Vagina (tissue), 2 donors: ENCODE results near the gene MAP3K9. TPM values are rescaled to one million over a fixed set of nuclear protein-coding genes. Genes with fewer than 3 reads are reported as not detected.

Experiments used
- DNase-seq, 2 donors: peaks; one replicate each; pipeline ENCODE4 v3.0.0-alpha.2; 2017; ENCODE audit errors: extremely low spot score in 2 of 2
- H3K27ac ChIP-seq: fragments of 200-600 bp; sonication (generic); one replicate; pipeline ENCODE4 v1.5.1; 2019
- H3K27me3 ChIP-seq: fragments of 200-600 bp; sonication (generic); one replicate; pipeline ENCODE4 v1.5.1; 2019
- H3K36me3 ChIP-seq, 2 donors: fragments of 200-600 bp; sonication (generic); one replicate each; pipeline ENCODE4 v1.5.1; 2017 to 2019
- H3K4me1 ChIP-seq: fragments of 200-600 bp; sonication (generic); one replicate; pipeline ENCODE4 v1.5.1; 2019
- H3K4me3 ChIP-seq, 2 donors: fragments of 200-600 bp; sonication (generic); 1 replicate in 1 of 2; 2 replicates in 1 of 2; pipeline ENCODE4 v1.5.1; 2016 to 2019
- H3K9me3 ChIP-seq: fragments of 200-600 bp; sonication (generic); one replicate; pipeline ENCODE4 v1.5.1; 2019
- CTCF ChIP-seq, 3 experiments: fragments of 450-650 bp in 2 of 3; fragments of 200-600 bp in 1 of 3; sonication (generic) in 1 of 3; IDR thresholded peaks; one replicate each; pipeline ENCODE4 v1.5.1; 2017 to 2019; ENCODE audit warnings: antibody characterized with exemption in 3 of 3, mild to moderate bottlenecking in 2 of 3, moderate library complexity in 2 of 3
- POLR2A ChIP-seq, 2 donors: fragments of 450-650 bp; IDR thresholded peaks; one replicate each; pipeline ENCODE4 v1.6.1; 2017; ENCODE audit warnings: antibody characterized with exemption in 2 of 2, mild to moderate bottlenecking in 2 of 2, moderate library complexity in 2 of 2
- POLR2AphosphoS5 ChIP-seq, 2 donors: sonication (generic); formaldehyde crosslinking; IDR thresholded peaks; one replicate each; pipeline ENCODE4 v1.9.0; 2017; ENCODE audit warnings: antibody characterized with exemption in 2 of 2, mild to moderate bottlenecking in 2 of 2, low read depth in 1 of 2; ENCODE audit not compliant: insufficient read depth in 1 of 2
- intact Hi-C: fragments of 100-400 bp; cut with DNase I; formaldehyde crosslinking; loops from one replicate; pipeline ENCODE4 v1.15.1; 2023
- total RNA-seq: library from RNA; depleted of rRNA; stranded (reverse); fragments of >200 nt; gene quantifications from one replicate; pipeline ENCODE4 v1.2.3, GENCODE V29; 2016

Gene MAP3K9
- total RNA-seq, 1 donor from 2014 or later: 11.5 TPM

DNA sequence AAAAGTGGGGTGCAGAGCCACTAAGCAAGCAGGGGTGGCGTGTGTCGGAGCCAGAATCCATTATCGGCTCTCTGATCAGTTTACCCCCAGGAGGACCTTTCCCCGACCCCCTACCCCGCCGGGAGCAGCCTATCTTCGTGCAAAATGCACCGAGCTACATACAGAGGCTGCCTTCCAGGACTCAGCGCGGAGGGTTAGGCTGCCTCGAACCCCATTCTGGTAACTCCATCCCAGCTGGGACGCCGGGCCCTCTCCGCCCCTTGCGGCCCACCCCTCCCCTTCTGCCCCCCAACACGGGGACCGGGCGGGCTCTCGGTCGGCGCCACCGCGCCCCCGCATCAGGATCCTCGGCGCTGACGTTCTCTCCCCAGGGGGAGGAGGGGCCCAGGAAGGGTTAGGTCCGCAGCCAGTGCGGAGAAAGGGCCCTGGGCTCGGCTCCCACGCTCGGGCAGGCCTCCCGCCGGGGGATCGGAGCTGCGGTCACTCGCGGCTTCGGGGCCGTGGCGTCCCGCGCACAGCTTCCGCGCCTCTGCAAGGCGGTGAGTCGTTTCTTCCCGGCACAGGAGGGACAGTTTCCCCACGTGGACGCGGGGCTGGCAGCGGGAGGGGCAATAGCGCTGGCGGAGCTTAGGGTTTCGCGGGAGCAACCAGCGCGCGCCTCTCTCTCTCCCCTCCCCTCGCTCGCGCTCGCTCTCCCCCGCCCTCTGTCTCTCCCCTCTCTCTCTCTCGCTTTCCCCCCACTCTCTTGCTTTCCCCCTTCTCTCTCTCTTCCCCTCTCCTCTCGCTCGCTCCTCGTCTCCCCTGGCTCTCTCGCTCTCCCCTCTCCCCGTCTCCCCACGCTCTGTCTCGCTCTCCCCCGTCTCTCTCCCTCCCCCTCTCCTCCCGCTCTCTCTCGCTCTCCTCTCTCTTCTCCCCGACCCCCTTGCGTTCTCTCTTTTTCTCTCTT, 12.5 kb upstream of the MAP3K9 start:
- Histone ChIP-seq H3K27me3 (no peaks in the 10 kb centered on the region), H3K4me1 (peaks cover 14% of the 10 kb centered on the region), H3K27ac (peak overlapping the region; percentile 8), H3K4me3 (peak overlapping the region; percentile 54 to 56), H3K36me3 (no peaks in the 10 kb centered on the region), H3K9me3 (no peaks in the 10 kb centered on the region)
- DNase-seq: no peak
- intact Hi-C loops: no loop called here
- TF ChIP-seq POLR2A (IDR thresholded peaks at IDR 0.05) (no peak), POLR2AphosphoS5 (IDR thresholded peaks at IDR 0.05; ENCODE audit: insufficient read depth in 1 of 2, low read depth in 1 of 2) (peak in 1 of 2 donors; percentile 67)

DNA sequence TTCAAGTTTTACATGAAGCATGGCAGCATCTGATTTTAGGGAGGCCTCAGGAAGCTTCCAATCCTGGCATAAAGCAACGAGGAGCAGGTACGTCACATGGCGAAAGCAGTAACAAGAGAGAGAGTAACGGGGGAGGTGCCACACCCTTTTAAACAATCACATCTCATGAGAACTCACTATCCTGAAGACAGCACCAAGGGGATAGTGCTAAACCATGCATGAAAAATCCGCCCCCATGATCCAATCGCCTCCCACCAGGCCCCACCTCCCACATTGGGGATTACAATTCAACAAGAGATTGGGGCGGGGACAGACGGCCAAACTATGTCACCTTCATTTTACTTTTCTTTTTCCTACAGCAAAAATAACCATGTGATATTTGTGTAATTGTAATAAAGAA, 7.2 kb upstream of the MAP3K9 start:
- Histone ChIP-seq H3K27ac (no peak overlapping the region), H3K27me3 (no peaks in the 10 kb centered on the region), H3K4me1 (peaks cover 5% of the 10 kb centered on the region), H3K9me3 (no peaks in the 10 kb centered on the region), H3K4me3 (no peak overlapping the region), H3K36me3 (no peaks in the 10 kb centered on the region)
- no peak for DNase-seq
- intact Hi-C loops: loop anchor here (5.0 kb wide), 1 partner anchor 156 kb away; no protein-coding TSS in a partner anchor
- TF ChIP-seq POLR2AphosphoS5 (IDR thresholded peaks at IDR 0.05; ENCODE audit: insufficient read depth in 1 of 2, low read depth in 1 of 2): no peak
- TF ChIP-seq POLR2A (IDR thresholded peaks at IDR 0.05): no peak
- TF ChIP-seq CTCF (IDR thresholded peaks at IDR 0.05): no peak

GRCh38 chr14:70814466-70814865, 5.2 kb upstream of the MAP3K9 start:
- Histone ChIP-seq H3K9me3 (no peaks in the 10 kb centered on the region), H3K4me1 (peaks cover 6% of the 10 kb centered on the region), H3K27ac (no peak overlapping the region), H3K4me3 (no peak overlapping the region), H3K36me3 (no peaks in the 10 kb centered on the region), H3K27me3 (no peaks in the 10 kb centered on the region)
- no peak for DNase-seq
- intact Hi-C loops: no loop called here
- TF ChIP-seq CTCF (IDR thresholded peaks at IDR 0.05) (no peak), POLR2AphosphoS5 (IDR thresholded peaks at IDR 0.05; ENCODE audit: insufficient read depth in 1 of 2, low read depth in 1 of 2) (no peak), POLR2A (IDR thresholded peaks at IDR 0.05) (no peak)

DNA sequence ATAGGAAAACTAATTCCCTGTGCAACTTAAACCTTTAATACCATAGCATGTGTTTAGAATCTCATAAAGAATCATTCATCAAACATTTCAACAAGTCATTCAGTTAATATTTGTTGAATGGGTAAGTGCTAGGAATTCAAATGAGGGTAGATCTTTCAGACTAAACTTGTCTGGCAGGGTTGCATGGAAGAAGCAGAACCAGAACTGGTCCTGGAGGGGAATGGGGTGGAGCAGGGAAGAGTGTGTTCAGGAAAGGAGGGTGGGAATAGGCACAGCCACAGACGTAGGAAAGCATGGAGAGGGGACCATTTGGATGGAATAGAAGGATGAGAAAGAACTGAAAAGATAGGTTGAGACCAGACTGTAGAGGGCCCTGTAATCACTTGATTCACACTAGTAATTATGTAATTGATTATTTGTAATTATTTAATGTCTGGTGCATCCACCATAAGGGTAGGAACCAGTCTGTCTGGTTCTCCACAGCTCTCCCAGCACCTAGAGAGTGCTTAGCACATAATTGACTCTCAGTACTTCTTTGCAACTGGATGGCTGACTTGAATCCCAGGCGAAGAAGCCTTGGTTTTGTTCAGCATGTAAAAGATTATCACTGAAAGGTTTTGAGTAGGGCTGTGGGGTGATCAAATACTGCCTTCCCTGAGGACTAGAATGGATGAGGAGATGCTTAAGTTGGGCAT, 3.0 kb upstream of the MAP3K9 start:
- Histone ChIP-seq H3K27ac (no peak overlapping the region), H3K4me3 (peak overlapping the region in 1 of 2 donors; percentile 11), H3K36me3 (no peaks in the 10 kb centered on the region), H3K4me1 (peaks cover 18% of the 10 kb centered on the region), H3K9me3 (no peaks in the 10 kb centered on the region), H3K27me3 (no peaks in the 10 kb centered on the region)
- DNase-seq: no peak
- TF ChIP-seq POLR2AphosphoS5 (IDR thresholded peaks at IDR 0.05; ENCODE audit: insufficient read depth in 1 of 2, low read depth in 1 of 2) (no peak), POLR2A (IDR thresholded peaks at IDR 0.05) (no peak), CTCF (IDR thresholded peaks at IDR 0.05) (no peak)
- intact Hi-C loops: no loop called here

DNA sequence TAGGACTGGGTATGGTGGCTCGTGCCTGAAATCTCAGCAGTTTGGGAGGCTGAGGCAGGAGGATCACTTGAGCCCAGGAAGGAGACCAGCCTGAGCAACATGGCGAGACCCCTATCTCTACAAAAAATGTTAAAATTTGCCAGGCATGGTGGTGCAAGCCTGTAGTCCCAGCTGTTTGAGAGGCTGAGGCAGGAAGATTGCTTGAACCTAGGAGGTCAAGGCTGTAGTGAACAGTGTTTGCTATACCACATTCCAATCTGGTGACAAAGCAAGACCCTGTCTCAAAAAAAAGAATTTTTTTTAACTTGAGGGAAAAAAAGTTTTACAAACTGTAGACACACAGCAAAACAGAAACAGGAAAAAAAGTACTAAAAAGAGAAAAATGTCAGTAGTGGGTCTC, 2.3 kb upstream of the MAP3K9 start:
- no peaks in the 10 kb centered on the region for H3K27me3 ChIP-seq

More for the DNA sequence above, 2.3 kb upstream of the MAP3K9 start:
- DNase-seq: no peak
- Histone ChIP-seq H3K4me3 (peak overlapping the region in 1 of 2 donors; percentile 71), H3K27ac (no peak overlapping the region), H3K36me3 (no peaks in the 10 kb centered on the region), H3K4me1 (peaks cover 18% of the 10 kb centered on the region), H3K9me3 (no peaks in the 10 kb centered on the region)
- TF ChIP-seq CTCF (IDR thresholded peaks at IDR 0.05): no peak
- TF ChIP-seq POLR2A (IDR thresholded peaks at IDR 0.05): no peak
- TF ChIP-seq POLR2AphosphoS5 (IDR thresholded peaks at IDR 0.05; ENCODE audit: insufficient read depth in 1 of 2, low read depth in 1 of 2): no peak
- intact Hi-C loops: no loop called here
